B cell (primary cell): ENCODE data around the gene GFRA3. TPM values are rescaled to one million over a fixed set of nuclear protein-coding genes. Genes with fewer than 3 reads are reported as not detected.
A peak's percentile ranks its signal among the peaks of the same experiment; 100 is the strongest.
"Not testable (repeated sequence)": the region's sequence is repeated elsewhere in the genome, so short reads cannot be mapped to it uniquely, and the experiment has no call there.

ENCODE experiments used
- ATAC-seq: fragments of 200-7000 bp; cut with Tn5 transposase; one replicate; pipeline ENCODE4 v1.10.0; 2021; ENCODE audit warnings: low read depth, mild to moderate bottlenecking, moderate number of reproducible peaks, moderate library complexity
- CTCF ChIA-PET: fragments of 350-600 bp; sonication (Branson Sonifier 250); formaldehyde crosslinking; loops from one replicate; lab custom pipeline; 2021; ENCODE audit warnings: antibody characterized with exemption, inconsistent platforms; lab: Charles Lee
- POLR2A ChIA-PET: fragments of 350-600 bp; sonication (Branson Sonifier 250); formaldehyde crosslinking; loops from one replicate; lab custom pipeline; 2021; ENCODE audit warnings: antibody characterized with exemption; lab: Charles Lee
- DNase-seq: peaks from one replicate; pipeline ENCODE4 v3.0.0; 2013
- H2AFZ ChIP-seq: 2 replicates; pipeline ENCODE4 v1.6.1; 2012; ENCODE audit warnings: mild to moderate bottlenecking, low read depth, low read length; ENCODE audit not compliant: insufficient read depth, poor library complexity, severe bottlenecking
- H3K27ac ChIP-seq, 2 donors: 1 replicate in 1 of 2; 2 replicates in 1 of 2; pipeline ENCODE4 v1.5.1; 2012 to 2013; ENCODE audit warnings: low read length in 2 of 2, mild to moderate bottlenecking in 2 of 2, moderate library complexity in 1 of 2
- H3K27me3 ChIP-seq, 4 experiments: fragments of 200-600 bp in 1 of 4; sonication (generic) in 1 of 4; replicated peaks in 1 of 4; 1 replicate in 2 of 4; 2 replicates in 2 of 4; pipeline versions ENCODE4 v1.6.1 to v1.7.0; 2013 to 2016; ENCODE audit warnings: low read length in 3 of 4, mild to moderate bottlenecking in 2 of 4, mixed read lengths in 1 of 4, moderate library complexity in 1 of 4; ENCODE audit not compliant: insufficient read depth in 4 of 4, control insufficient read depth in 3 of 4; ENCODE audit errors: control extremely low read depth in 1 of 4
- H3K36me3 ChIP-seq, 2 experiments: replicated peaks in 1 of 2; 1 replicate in 1 of 2; 2 replicates in 1 of 2; pipeline versions ENCODE4 v1.6.1 to v1.7.1; 2013; ENCODE audit warnings: low read length in 1 of 2; ENCODE audit not compliant: insufficient read depth in 2 of 2, control insufficient read depth in 1 of 2; ENCODE audit errors: control extremely low read depth in 1 of 2, extremely low read depth in 1 of 2
- H3K4me1 ChIP-seq, 2 donors: fragments of 200-600 bp in 1 of 2; sonication (generic) in 1 of 2; 1 replicate in 1 of 2; 2 replicates in 1 of 2; pipeline versions ENCODE4 v1.5.1 to v1.6.1; 2013 to 2017; ENCODE audit warnings: low read length in 2 of 2; ENCODE audit not compliant: control insufficient read depth in 2 of 2, insufficient read depth in 2 of 2
- H3K4me2 ChIP-seq: replicated peaks from 2 replicates; pipeline ENCODE3; 2012; ENCODE audit warnings: mild to moderate bottlenecking, low read depth, low read length; ENCODE audit not compliant: poor library complexity, severe bottlenecking
- H3K4me3 ChIP-seq, 5 experiments: fragments of 200-600 bp in 1 of 5; sonication (generic) in 1 of 5; 1 replicate in 3 of 5; 2 replicates in 2 of 5; pipeline versions ENCODE4 v1.5.1 to v1.7.0; 2011 to 2016; ENCODE audit warnings: low read length in 4 of 5, mild to moderate bottlenecking in 4 of 5, low read depth in 2 of 5, control low read depth in 1 of 5, moderate library complexity in 1 of 5; ENCODE audit not compliant: insufficient read depth in 1 of 5; ENCODE audit errors: control extremely low read depth in 1 of 5, extremely low read depth in 1 of 5
- H3K79me2 ChIP-seq: fragments of 200-600 bp; sonication (generic); one replicate; pipeline ENCODE4 v1.6.0; 2016; ENCODE audit warnings: low read length; ENCODE audit not compliant: control insufficient read depth, insufficient read depth
- H3K9ac ChIP-seq: fragments of 200-600 bp; sonication (generic); 2 replicates; pipeline ENCODE4 v1.6.1; 2017; ENCODE audit warnings: mild to moderate bottlenecking, low read length, moderate library complexity
- H3K9me3 ChIP-seq, 3 donors: one replicate each; pipeline versions ENCODE4 v1.6.1 to v1.7.1; 2013; ENCODE audit warnings: low read length in 2 of 3; ENCODE audit not compliant: control insufficient read depth in 2 of 3, insufficient read depth in 1 of 3; ENCODE audit errors: control extremely low read depth in 1 of 3
- H4K20me1 ChIP-seq: 2 replicates; pipeline ENCODE4 v1.6.0; 2012; ENCODE audit warnings: mild to moderate bottlenecking, low read length; ENCODE audit not compliant: insufficient read depth, control insufficient read depth, poor library complexity, severe bottlenecking
- H3K27ac Mint-ChIP-seq: one replicate; pipeline ENCODE4 v1.8.0; 2021; ENCODE audit warnings: mixed read lengths
- H3K27me3 Mint-ChIP-seq: one replicate; pipeline ENCODE4 v1.8.0; 2021; ENCODE audit warnings: mixed read lengths
- H3K4me1 Mint-ChIP-seq: one replicate; pipeline ENCODE4 v1.8.0; 2021; ENCODE audit warnings: mixed read lengths
- H3K4me3 Mint-ChIP-seq: one replicate; pipeline ENCODE4 v1.8.0; 2021; ENCODE audit warnings: mixed read lengths
- H3K9me3 Mint-ChIP-seq: one replicate; pipeline ENCODE4 v1.8.0; 2022; ENCODE audit warnings: mixed read lengths; ENCODE audit not compliant: insufficient read depth
- EZH2 ChIP-seq: IDR thresholded peaks from 2 replicates; pipeline ENCODE4 v1.6.1; 2012; ENCODE audit warnings: borderline replicate concordance, low read depth, mild to moderate bottlenecking, moderate library complexity, low read length; ENCODE audit not compliant: insufficient read depth, poor library complexity, severe bottlenecking
- WGBS: methylation state at CpG from one replicate; pipeline ENCODE4 v1.1.5; 2013; ENCODE audit warnings: missing lambda C conversion rate; ENCODE audit not compliant: insufficient coverage; 5-methylcytosine and 5-hydroxymethylcytosine counted together
- intact Hi-C: fragments of 100-400 bp; cut with micrococcal nuclease; formaldehyde crosslinking; loops from one replicate; pipeline ENCODE4 v1.10.0; 2022
- polyA minus RNA-seq: library from RNA; depleted of rRNA, polyadenylated mRNA; stranded (reverse); fragments of >200 nt; gene quantifications from 2 replicates; pipeline ENCODE4 v1.2.3, GENCODE V29; 2012
- polyA plus RNA-seq: library from polyadenylated mRNA; depleted of rRNA; stranded (reverse); fragments of >200 nt; gene quantifications from 2 replicates; pipeline ENCODE4 v1.2.3, GENCODE V29; 2012
- total RNA-seq, 2 donors: library from RNA; stranded (reverse); fragments of 120-200 nt in 1 of 2; gene quantifications; 1 replicate in 1 of 2; 2 replicates in 1 of 2; pipeline versions ENCODE4 v1.2.3 to v1.2.4, GENCODE V29; 2013 to 2022
- TF ChIP-seq, protein P1 (sequence below): fragments of 200-600 bp; IDR thresholded peaks from one replicate; pipeline ENCODE4 v1.8.0; 2022; ENCODE audit warnings: antibody characterized with exemption, mild to moderate bottlenecking

GFRA3 gene, protein sequence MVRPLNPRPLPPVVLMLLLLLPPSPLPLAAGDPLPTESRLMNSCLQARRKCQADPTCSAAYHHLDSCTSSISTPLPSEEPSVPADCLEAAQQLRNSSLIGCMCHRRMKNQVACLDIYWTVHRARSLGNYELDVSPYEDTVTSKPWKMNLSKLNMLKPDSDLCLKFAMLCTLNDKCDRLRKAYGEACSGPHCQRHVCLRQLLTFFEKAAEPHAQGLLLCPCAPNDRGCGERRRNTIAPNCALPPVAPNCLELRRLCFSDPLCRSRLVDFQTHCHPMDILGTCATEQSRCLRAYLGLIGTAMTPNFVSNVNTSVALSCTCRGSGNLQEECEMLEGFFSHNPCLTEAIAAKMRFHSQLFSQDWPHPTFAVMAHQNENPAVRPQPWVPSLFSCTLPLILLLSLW
- total RNA-seq (not detected in 2 replicates), polyA plus RNA-seq (not detected in 2 replicates), polyA minus RNA-seq (not detected in 2 replicates)
- total RNA-seq (2013): not detected

DNA sequence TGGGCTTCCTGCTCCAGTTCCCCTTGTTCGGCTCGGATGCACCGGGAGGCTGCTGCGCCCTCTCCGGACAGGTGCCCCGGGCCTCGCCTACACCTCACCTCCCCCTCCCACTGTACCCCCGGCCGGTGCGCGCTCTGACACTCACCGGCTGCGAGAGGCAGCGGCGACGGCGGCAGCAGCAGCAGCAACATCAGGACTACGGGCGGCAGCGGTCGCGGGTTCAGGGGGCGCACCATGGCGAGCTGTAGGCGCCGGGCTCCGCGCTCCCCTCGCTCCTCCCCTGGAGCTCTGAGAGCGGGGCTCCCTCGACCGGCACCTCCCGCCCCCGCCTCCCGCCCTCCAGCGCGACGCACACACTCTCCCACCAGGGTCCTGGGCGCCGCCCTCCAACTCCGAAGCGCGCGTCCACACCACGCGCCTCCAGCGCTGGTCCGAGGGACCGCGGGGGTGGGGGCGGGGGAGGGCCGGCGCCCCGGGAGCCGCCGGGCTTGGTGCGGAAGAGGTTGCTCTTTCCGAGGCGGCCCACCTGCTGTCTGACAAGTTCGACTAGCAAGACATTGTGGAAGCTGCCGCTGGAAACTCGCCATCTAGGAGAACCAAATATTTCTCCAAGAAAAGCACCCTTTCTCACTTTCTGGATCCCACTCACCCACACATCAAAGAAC is at the start of gene GFRA3:
TSS of gene GFRA3 (minus strand) at position 433 of the 665 bp plus-strand sequence. CDS start at position 236, 197 bp downstream.
- peak within 1 kb of the TSS; percentile 73 for H3K4me3 Mint-ChIP-seq
- no peaks in the 10 kb centered on the region for H3K79me2 ChIP-seq
- peak within 1 kb of the TSS; percentile 34 for H3K9ac ChIP-seq
- peak within 1 kb of the TSS; percentile 72 for H3K4me2 ChIP-seq
- no peaks in the 10 kb centered on the region for H3K9me3 ChIP-seq
- H3K4me1 ChIP-seq: peaks cover 0 to 4% of the 10 kb centered on the region in 2 donors
- H4K20me1 ChIP-seq: no peaks in the 10 kb centered on the region
- WGBS: 2% methylated on average over 62 of the region's 62 CpGs
- DNase-seq: peak; percentile 12
- no peak for TF ChIP-seq EZH2
- TF ChIP-seq, protein P1, sequence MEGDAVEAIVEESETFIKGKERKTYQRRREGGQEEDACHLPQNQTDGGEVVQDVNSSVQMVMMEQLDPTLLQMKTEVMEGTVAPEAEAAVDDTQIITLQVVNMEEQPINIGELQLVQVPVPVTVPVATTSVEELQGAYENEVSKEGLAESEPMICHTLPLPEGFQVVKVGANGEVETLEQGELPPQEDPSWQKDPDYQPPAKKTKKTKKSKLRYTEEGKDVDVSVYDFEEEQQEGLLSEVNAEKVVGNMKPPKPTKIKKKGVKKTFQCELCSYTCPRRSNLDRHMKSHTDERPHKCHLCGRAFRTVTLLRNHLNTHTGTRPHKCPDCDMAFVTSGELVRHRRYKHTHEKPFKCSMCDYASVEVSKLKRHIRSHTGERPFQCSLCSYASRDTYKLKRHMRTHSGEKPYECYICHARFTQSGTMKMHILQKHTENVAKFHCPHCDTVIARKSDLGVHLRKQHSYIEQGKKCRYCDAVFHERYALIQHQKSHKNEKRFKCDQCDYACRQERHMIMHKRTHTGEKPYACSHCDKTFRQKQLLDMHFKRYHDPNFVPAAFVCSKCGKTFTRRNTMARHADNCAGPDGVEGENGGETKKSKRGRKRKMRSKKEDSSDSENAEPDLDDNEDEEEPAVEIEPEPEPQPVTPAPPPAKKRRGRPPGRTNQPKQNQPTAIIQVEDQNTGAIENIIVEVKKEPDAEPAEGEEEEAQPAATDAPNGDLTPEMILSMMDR: no peak
- H3K9me3 Mint-ChIP-seq: no peaks in the 10 kb centered on the region
- H3K27me3 Mint-ChIP-seq: peaks cover 29% of the 10 kb centered on the region
- intact Hi-C loops: no loop called here
- H2AFZ ChIP-seq: peak within 1 kb of the TSS; percentile 56
- H3K27ac Mint-ChIP-seq: no peak within 1 kb of the TSS
- POLR2A ChIA-PET: interaction anchor here (0.5 kb wide), 1 partner anchor 187 kb away, joined by 6 read pairs; no protein-coding TSS in a partner anchor
- peaks cover 0 to 23% (median 8%) of the 10 kb centered on the region in 4 experiments for H3K27me3 ChIP-seq
- peak within 1 kb of the TSS in 3 of 5 experiments; percentile 15 to 34 (median 33) for H3K4me3 ChIP-seq
- peaks cover 9% of the 10 kb centered on the region for H3K4me1 Mint-ChIP-seq
- CTCF ChIA-PET: no interaction called here
- ATAC-seq: peak; percentile 17
- no peak within 1 kb of the TSS for H3K27ac ChIP-seq
- no peaks in the 10 kb centered on the region for H3K36me3 ChIP-seq

DNA sequence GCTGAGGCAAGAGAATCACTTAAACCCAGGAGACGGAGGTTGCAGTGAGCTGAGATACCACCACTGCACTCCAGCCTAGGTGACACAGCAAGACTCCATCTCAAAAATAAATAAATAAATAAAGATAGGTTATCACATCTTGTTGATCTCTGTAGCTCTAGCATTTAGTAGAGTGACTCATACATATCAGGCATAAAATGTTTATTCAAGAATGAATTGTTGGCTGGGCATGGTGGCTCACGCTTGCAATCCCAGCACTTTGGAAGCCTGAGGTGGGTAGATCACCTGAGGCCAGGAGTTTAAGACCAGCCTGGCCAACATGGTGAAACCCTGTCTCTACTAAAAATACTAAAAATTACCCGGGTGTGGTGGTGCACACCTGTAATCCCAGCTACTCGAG is 43.8 kb upstream of the GFRA3 start:
- H3K27ac ChIP-seq, H3K27me3 ChIP-seq, H4K20me1 ChIP-seq, POLR2A ChIA-PET, H3K4me1 ChIP-seq, H3K9me3 ChIP-seq, H3K4me3 ChIP-seq, intact Hi-C loops, H2AFZ ChIP-seq, ATAC-seq, H3K79me2 ChIP-seq, CTCF ChIA-PET, H3K9me3 Mint-ChIP-seq, H3K4me2 ChIP-seq, H3K4me1 Mint-ChIP-seq, H3K9ac ChIP-seq, DNase-seq, H3K36me3 ChIP-seq, H3K27me3 Mint-ChIP-seq, H3K27ac Mint-ChIP-seq, H3K4me3 Mint-ChIP-seq: not testable (repeated sequence)
- 96% methylated on average over 3 of the region's 4 CpGs for WGBS
